NCI-H1048 (cell line): ENCODE measurements around the gene IL21.
"Not testable (repeated sequence)": the region's sequence is repeated elsewhere in the genome, so short reads cannot be mapped to it uniquely, and the experiment has no call there.

Source experiments
- DNase-seq: peaks from one replicate; lab custom pipeline; 2025; lab: John Stamatoyannopoulos, UW

The IL21 gene

GRCh38 chr4:122621016-122621507, at the start of gene IL21:
Gene IL21 (minus strand): TSS chr4:122621066. CDS start chr4:122621011, 55 bp downstream.
- no peak for DNase-seq

- no peak for DNase-seq
Observed at GRCh38 chr4:122669911-122670738, 49.3 kb upstream of the IL21 start.

- DNase-seq: no peak
Observed at GRCh38 chr4:122668241-122668640, 47.4 kb upstream of the IL21 start.

- no peak for DNase-seq
Observed at GRCh38 chr4:122666527-122667245, 45.8 kb upstream of the IL21 start.

GRCh38 chr4:122665161-122665929, 44.5 kb upstream of the IL21 start:
- no peak for DNase-seq

GRCh38 chr4:122663814-122664610, 43.1 kb upstream of the IL21 start:
- no peak for DNase-seq

GRCh38 chr4:122663291-122663690, 42.4 kb upstream of the IL21 start:
- no peak for DNase-seq

GRCh38 chr4:122662701-122663100, 41.8 kb upstream of the IL21 start:
- no peak for DNase-seq

GRCh38 chr4:122661176-122662160, 40.6 kb upstream of the IL21 start:
- no peak for DNase-seq

GRCh38 chr4:122658818-122659295, 38.0 kb upstream of the IL21 start:
- no peak for DNase-seq

- no peak for DNase-seq
Observed at GRCh38 chr4:122658377-122658776, 37.5 kb upstream of the IL21 start.

- DNase-seq: no peak
Observed at GRCh38 chr4:122657553-122657952, 36.7 kb upstream of the IL21 start.

- DNase-seq: not testable (repeated sequence)
Observed at GRCh38 chr4:122656583-122656982, 35.7 kb upstream of the IL21 start.

GRCh38 chr4:122652379-122652778, 31.5 kb upstream of the IL21 start:
- DNase-seq: peak; percentile 2

- DNase-seq: no peak
Observed at GRCh38 chr4:122650148-122650547, 29.3 kb upstream of the IL21 start.

GRCh38 chr4:122647656-122648055, 26.8 kb upstream of the IL21 start:
- DNase-seq: no peak

GRCh38 chr4:122643257-122643656, 22.4 kb upstream of the IL21 start:
- no peak for DNase-seq

GRCh38 chr4:122639181-122639580, 18.3 kb upstream of the IL21 start:
- DNase-seq: no peak

GRCh38 chr4:122636697-122637096, 15.8 kb upstream of the IL21 start:
- DNase-seq: no peak

GRCh38 chr4:122635205-122635604, 14.3 kb upstream of the IL21 start:
- DNase-seq: no peak
